HG02973 (cell line): ENCODE results near the gene ATF7.
"Not testable (repeated sequence)": the region's sequence is repeated elsewhere in the genome, so short reads cannot be mapped to it uniquely, and the experiment has no call there.

Source experiments
- ATAC-seq: cut with Tn5 transposase; IDR thresholded peaks from one replicate; pipeline ENCODE4 v1.9.1; 2021; ENCODE audit warnings: moderate library complexity; ENCODE audit not compliant: unreplicated experiment

ATF7 gene

DNA sequence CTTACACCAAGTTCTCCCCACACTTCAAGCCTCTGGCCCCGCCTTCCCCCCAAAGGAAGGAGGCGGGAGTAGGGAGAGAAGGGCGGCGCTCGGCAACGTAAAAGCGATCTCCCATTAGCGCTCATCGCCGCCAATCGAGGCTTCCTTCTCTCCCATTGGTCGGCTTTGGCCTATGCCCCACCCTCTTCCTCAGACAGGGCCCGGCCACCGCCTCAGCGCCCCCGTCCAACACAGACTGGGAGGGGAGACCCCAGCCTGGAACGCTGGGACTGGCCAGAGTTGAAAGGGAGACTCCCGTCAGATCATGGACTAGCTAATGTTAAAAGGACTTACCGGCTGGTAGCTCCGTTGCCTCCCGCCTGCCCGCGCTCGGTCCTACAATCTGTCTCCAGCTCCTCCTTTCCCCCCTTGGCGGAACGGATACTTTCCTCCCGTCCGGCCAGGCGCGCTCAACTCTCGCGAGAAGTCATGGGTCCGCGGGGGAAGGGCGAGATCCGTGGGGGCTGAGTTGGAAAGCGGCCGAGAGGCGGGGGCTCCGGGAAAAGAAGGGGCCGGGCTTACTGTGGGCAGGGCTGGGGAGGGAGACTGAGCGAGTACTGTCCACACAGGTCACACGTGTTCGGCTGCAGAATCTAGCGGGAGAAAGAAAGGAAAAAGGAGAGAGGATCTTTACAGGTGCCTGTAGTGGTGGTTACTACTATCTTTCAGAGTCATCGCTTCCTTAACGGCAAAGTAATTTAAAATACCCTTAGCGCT lies at the start of gene ATF7:
TSS of gene ATF7 (minus strand) at position 437 of the 756 bp plus-strand sequence. CDS start 25,382 bp downstream, outside the sequence.
- peak; percentile 88 for ATAC-seq

DNA sequence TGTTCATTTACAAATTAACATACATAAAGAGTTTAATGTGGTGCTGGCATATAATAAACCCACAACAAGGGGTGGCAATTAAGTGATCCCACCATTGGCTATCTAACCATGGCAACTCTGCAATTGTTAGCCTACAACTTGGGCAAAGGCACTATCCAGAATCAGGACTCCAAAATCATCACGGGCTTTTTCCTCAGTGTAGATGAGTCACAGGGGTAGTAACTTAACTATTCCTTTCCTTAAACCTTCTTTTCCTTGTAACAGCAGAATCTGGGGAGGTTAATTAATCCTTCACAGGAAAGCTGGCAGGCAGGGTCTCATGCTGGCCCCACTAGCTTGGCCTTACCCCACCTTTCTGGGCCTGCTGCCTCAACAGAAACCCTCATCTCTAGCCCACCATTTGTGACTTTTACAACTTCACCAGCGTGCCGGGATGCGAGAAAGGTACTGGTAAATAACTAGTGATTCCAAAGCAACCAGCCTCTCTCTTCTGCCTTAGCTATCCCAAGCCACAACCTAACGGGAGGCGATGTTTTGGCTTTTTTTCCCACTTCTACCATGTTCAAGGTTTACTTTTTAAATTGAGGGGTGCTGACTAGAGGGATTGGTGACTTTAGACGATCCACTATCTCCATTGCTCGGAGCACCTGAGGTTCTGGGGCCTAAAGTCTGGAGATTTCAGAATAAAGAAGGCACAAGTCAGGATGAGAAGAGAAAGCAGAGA lies 49.0 kb upstream of the ATF7 start:
- no peak for ATAC-seq

DNA sequence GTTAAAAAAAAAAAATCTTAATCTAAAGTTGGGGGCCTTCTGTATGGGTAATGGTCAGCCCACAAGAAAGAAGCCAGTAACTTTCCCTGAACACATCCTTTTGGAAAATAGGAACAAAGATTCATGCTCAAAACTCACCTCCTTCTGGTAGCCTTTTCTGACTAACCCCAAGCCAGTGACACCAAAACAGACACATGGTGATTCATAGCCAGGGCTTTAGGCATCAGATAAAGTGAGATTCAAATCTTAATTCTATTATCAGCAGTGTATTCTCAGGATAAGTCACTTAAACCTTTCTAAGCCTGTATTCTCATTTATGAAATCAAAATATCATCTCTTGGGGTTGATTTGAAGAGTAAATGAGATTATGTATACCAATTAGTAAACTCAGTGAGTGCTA lies 44.8 kb upstream of the ATF7 start:
- ATAC-seq = no peak

DNA sequence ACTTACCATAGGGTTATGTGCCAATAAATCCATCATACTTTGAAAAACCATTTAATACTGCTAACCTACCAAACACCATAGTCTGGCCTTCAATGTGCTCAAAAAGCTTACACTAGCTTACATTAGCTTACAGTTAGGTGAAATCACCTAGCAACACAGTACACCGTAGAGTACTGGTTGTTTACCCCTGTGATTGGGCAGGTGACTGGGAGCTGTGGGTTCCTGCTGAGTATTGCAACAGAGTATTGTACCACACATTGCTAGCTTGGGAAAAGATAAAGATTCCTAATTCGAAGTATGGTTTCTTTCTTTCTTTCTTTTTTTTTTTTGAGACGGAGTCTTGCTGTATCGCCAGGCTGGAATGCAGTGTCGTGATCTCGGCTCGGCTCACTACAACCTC lies 44.1 kb upstream of the ATF7 start:
- no peak for ATAC-seq

DNA sequence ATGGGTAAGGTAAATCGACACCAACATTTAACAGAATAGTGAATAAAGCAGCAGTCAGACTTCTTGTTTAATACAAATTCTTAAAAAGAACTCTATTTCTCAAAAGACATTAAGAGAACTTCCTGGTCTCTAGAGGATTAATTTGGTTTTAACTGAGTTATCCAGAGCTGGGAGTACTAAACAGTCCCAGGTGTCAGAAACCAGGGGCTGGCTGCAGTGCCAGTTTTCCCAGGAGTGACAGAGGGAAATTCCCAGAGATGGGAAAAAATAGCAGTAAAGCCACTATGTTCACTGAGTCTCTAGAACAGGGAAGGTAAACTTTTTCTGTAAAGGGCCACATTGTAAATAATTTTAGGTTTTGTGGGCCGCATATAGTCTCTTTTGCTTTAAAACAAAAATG lies 40.9 kb upstream of the ATF7 start:
- ATAC-seq = no peak

DNA sequence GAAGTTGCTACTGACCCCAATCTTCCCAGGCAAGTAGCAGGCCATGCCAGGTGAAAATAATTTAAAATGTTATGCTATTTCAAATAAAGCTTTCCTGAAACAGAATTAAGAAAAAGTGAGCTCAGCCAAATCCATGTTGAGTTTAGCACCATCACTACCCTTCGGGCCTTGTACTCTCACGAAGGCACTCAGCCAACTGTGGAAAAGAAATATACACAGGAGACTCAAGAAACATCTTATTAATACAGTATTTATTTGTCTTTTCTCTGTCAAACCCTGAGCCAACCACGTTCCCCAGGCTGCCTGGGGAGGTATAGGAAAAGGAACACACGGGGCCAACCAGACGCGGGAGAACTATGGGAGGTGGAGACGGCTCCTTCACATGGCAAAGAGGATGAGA lies 38.8 kb upstream of the ATF7 start:
- no peak for ATAC-seq

DNA sequence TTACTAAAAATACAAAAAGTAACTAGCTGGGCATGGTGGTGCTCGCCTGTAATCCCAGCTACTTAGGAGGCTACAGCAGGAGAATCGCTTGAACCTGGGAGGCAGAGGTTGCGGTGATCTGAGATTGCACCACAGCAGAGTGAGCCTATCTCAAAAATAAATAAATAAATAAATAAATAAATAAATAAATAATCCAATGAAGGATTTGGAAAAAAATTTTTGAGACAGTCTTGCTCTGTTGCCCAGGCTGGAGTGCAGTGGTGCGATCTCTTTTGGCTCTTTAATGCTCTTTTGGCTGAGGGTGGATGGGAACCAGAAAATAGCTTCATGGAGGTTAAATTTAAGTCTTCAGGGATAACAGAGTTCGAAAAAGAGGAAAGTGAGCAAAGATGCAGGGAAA lies 38.0 kb upstream of the ATF7 start:
- no peak for ATAC-seq

DNA sequence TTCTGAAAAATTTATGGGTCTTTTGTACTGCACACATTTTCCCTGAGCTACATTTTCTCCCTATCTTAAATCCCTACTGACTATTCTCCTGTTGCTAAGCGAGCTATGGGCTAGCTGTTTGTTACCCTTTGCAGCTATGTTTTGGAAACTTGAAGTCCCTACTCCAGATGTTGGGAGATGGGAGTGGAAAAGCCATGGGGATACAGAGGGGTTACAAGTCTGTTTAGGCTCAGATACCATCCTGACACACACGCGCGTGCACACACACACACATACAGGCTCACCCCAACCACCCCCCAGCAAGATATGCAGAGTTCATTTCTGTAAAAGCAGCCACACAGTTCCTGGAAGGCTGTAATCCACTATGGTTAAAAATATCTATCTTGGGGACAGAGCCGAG lies 33.9 kb upstream of the ATF7 start:
- no peak for ATAC-seq

DNA sequence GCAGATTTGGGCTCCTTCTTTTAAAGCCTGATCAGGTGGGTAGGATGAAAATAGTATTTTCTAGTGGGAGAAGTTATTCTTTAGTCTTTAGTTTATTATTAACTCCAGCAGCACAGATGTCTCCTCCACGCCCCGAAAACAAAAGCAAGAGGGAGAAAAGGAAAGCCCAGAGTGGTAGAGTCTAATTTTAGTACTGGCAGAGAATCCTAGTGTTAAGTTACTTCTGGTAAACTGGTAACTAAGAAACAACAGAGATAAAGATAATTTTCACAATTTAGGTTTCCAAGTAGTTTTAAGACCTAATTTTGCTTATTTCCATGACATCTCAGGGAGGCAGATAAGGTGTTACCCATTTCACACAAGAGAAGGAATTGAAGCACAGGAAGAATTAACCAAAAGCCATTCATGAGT lies 33.4 kb upstream of the ATF7 start:
- ATAC-seq = no peak

DNA sequence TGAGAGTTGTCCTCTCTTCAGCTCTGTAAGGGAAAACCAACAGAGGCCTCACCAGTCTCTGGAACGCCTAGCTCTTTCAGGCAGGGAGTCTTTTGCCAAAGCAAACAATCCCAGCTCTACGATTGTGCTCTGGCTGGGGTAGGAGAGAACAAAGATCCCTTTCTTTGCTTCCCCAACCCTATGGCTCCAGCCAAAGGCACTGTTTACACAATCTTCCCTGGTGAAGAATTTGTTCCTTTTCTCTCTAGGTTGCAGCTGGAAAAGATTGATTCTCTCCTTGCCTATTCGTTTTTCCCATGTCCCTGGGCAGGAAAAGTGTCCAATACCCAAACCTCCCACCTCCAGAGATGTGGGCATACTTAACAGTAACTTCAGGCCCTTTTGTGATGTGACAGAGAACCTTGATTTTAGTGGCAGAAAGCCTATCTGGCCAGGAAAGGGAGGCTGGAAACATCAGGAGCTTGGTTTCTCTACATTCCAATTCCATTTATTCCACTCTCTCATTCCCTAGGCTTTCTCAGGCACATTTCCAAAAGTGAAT lies 32.9 kb upstream of the ATF7 start:
- no peak for ATAC-seq

DNA sequence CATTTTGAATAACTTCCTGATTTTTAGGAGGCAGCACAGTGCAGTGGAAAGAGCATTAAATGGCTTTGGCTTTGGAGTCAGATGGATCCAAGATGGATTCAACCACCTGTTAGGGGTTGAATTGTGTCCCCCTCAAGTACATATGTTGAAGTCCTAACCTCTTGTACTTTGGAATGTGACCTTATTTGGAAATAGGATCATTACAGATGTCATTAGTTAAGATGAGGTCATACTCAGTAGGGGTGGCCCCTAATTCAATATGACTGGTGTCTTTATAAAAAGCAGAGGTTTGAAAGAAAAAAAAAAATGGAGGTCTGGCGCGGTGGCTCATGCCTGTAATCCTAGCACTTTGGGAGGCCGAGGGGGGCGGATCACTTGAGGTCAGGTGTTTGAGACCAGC lies 30.9 kb upstream of the ATF7 start:
- ATAC-seq = no peak

DNA sequence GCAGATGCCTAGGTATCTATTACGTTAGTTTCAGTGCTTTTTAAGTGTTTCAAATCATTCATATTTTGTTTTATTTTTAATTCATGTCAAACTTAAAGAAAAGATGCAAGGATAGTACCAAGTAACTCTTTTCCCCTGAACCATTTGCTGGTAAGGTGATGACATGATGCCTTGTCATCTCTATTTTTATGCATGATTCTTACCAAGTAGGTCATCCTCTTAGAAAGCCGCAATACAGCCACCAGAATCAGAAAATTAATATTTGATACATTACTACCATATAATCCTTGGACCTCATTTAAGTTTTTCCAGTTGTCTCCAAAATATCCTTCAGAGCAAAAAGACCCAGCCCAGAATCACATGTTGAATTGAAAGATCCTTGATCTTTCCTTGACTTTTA lies 27.4 kb upstream of the ATF7 start:
- ATAC-seq = no peak

DNA sequence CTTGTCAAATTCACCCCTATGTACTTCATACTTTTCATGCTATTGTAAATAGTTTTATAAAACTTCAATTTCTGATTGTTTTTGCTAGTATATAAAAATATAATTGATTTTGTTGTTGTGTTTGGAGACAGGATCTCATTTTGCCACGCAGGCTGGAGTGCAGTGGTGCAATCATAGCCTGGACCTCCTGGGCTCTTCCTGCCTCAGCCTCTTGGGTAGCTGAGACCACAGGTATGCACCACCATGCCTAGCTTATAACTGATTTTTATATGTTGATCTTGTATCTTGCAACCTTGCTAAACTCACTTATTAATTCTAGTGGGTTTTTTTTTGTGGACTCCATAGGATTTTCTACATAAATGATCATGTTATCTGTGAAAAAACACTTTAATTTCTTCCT lies 26.2 kb upstream of the ATF7 start:
- ATAC-seq = no peak

DNA sequence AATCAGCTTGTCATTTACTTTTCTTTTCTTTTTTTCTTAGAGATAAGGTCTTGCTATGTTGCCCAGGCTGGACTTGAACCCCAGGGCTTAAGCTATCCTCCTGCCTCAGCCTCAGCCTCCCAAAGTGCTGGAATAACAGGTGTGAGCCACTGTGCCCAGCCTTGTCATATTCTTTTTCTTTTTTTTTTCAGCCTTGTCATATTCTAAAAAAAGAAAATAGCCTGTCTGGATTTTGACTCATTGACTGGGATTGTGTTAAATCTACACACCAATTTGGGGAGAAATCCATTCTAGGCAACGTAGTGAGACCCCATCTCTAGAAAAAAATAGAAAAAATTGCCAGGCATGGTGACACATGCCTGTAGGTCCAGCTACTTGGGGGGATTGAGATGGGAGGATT lies 25.6 kb upstream of the ATF7 start:
- ATAC-seq = no peak

DNA sequence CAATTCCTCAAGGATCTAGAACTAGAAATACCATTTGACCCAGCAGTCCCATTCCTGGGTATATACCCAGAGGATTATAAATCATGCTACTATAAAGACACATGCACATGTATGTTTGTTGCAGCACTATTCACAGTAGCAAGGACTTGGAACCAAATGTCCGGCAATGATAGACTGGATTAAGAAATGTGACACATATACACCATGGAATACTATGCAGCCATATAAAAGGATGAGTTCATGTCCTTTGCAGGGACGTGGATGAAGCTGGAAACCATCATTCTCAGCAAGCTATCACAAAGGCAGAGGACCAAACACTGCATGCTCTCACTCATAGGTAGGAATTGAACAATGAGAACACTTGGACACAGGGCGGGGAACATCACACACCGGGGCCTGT lies 20.1 kb upstream of the ATF7 start:
- ATAC-seq = not testable (repeated sequence)

DNA sequence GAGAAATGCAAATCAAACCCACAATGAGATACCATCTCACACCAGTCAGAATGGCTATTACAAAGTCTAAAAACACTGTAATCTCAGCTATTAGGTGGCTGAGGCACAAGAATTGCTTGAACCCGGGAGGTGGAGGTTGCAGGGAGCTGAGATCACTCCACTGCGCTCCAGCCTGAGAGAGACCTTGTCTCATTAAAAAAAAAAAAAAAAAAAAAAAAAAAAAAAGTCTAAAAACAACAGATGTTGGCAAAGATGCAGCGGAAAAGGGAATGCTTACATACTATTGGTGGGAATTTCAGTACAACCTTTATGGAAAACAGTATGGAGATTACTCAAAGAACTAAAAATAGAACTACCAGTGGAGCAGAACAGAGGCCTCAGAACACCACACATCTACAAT lies 19.0 kb upstream of the ATF7 start:
- ATAC-seq = no peak

DNA sequence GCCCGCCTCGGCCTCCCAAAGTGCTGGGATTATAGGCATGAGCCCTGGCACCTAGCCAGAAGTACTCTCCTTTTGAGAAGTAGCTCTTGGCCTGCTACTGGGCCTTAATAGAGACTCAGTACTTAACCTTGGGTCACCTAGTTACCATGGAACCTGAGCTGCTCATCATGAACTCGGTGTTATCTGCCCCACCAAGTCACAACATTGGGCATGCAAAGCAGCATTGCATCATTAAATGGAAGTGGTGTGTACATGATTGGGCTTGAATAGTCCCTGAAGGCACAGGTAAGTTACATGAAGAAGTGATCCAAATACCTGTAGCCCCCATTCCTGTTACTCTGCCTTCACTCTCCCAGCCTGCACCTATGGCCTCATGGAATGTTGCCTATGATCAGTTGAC lies 18.0 kb upstream of the ATF7 start:
- no peak for ATAC-seq

DNA sequence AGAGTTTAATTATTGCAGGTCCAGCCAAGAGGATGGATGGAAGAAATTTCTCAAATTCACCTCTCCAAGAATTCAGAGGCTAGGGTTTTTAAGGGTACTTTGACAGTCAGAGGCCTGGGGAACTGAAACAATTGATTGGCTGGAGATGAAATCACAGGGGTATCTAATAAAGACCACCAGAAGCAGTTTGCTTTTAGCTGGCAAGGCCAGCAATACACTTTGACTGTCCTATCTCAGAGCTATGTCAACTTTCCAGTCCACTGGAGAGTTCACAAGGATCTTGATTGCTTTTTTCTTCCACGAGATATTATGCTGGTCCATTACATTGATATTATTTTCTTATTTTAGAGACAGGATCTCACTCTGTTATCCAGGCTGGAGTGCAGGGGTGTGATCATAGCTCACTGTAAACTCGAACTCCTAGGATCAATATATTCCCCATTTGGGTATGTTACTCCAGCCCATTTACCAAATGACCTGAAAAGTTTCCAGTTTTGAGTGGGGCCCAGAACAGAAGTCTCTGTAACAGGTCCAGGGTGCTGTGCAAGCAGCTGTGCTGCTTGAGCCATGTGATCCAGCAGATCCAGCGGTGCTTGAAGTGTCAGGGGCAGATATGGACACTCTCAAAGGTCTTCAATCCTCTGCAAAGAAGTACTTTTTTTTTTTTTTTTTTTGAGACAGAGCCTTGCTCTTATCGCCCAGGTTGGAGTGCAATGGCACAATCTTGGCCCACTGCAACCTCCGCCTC lies 17.2 kb upstream of the ATF7 start:
- ATAC-seq = no peak

DNA sequence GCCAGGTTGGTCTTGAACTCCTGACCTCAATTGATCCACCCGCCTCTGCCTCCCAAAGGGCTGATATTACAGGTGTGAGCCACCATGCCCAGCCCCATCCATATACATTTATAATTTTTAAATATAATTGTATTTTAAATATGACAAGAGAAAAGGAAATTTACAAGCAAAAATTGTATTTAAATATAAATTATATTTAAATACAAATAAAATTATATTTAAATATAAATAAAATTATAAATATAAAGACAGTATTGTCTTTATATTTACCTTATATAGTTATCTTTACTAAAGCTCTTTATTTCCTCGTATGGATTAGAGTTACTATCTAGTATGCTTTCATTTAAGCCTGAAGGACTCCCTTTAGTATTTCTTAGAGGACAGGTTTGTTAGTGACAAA lies 11.9 kb upstream of the ATF7 start:
- no peak for ATAC-seq

DNA sequence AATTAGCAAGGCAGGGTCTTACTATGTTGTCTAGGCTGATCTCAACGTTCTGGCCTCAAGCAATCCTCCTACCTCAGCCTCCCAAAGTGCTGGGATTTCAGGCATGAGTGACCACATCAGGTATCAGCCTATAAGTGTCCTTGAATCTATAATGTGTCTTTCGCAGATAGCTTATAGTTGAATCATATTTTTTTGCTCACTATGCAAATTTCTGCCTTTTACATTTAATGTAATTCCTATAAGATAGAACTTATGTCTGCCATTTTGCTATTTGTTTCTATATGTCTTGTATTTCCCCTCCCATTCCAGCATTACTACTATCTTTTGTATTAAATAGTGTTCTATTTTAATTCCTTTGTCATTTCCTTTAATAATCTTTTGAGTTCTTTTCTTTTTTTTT lies 10.5 kb upstream of the ATF7 start:
- no peak for ATAC-seq

DNA sequence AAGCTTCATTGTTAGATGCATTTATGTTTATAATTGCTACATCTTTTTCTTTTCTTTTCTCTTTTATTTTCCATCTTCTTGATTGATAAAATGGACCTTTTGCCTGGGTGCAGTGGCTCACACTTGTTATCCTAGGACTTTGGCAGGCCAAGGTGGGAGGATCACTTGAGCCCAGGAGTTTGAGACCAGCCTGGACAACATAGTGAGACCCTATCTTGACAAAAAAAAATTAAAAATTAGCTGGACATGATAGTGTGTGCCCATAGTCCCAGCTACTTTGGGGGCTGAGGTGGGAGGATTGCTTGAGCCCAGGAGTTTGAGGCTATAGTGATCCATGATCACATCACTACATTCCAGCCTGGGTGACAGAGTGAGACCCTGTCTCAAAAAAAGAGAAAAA lies 9.5 kb upstream of the ATF7 start:
- ATAC-seq = not testable (repeated sequence)

DNA sequence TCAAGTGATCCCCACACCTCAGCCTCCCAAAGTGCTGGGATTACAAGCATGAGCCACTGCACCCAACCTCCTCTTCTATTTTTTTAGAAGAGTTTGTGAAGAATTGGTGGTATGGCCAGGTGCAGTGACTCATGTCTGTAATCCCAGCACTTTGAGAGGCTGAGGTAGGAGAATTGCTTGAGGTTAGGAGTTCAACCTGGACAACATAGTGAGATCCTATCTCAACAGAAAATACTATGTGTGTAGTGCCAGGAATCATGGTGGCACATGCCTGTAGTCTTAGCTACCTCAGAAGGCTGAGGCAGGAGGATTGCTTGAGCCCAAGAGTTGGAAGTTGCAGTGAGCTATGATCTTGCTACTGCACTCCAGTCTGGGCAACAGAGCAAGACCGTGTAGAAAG lies 5.5 kb upstream of the ATF7 start:
- ATAC-seq = no peak
